Panc1 (cell line): ENCODE data around the gene STX1A. TPM values are rescaled to one million over a fixed set of nuclear protein-coding genes. Genes with fewer than 3 reads are reported as not detected.
A peak's percentile ranks its signal among the peaks of the same experiment; 100 is the strongest.

Experiments
- ATAC-seq: fragments of 200-7000 bp; cut with Tn5 transposase; 2 replicates; pipeline ENCODE4 v1.9.1; 2020; ENCODE audit warnings: mild to moderate bottlenecking, moderate library complexity
- BruUV-seq: library from RNA; stranded (reverse); fragments of 400-500 nt; replicated peaks from 2 replicates; lab custom pipeline; 2021; lab: Mats Ljungman, UMichigan
- CTCF ChIA-PET: fragments of 300-600 bp; sonication (Branson Sonifier 250); formaldehyde crosslinking; loops from one replicate; lab custom pipeline; 2022; ENCODE audit warnings: antibody characterized with exemption; lab: Charles Lee
- POLR2A ChIA-PET: fragments of 300-600 bp; sonication (Branson Sonifier 250); formaldehyde crosslinking; loops from one replicate; lab custom pipeline; 2022; ENCODE audit warnings: antibody characterized with exemption; lab: Charles Lee
- DNase-seq: peaks from one replicate; pipeline ENCODE4 v3.0.0-alpha.2; 2010; ENCODE audit warnings: low read depth, low spot score
- H3K27ac ChIP-seq: 2 replicates; pipeline ENCODE4 v1.5.1; 2011; ENCODE audit warnings: mild to moderate bottlenecking, low read length, inconsistent platforms
- H3K27me3 ChIP-seq: fragments of 200-500 bp; sonication (Bioruptor generic); 2 replicates; pipeline ENCODE4 v1.6.0; 2014; ENCODE audit warnings: low read length, inconsistent platforms; ENCODE audit not compliant: control insufficient read depth, insufficient read depth
- H3K36me3 ChIP-seq: fragments of 200-500 bp; sonication (Bioruptor generic); 2 replicates; pipeline ENCODE4 v1.5.1; 2014; ENCODE audit warnings: inconsistent platforms, mild to moderate bottlenecking, low read length, moderate library complexity; ENCODE audit not compliant: control insufficient read depth, insufficient read depth
- H3K4me1 ChIP-seq: 2 replicates; pipeline ENCODE4 v1.5.1; 2011; ENCODE audit warnings: inconsistent platforms, mild to moderate bottlenecking, low read length, moderate library complexity; ENCODE audit not compliant: control insufficient read depth, insufficient read depth
- H3K4me3 ChIP-seq, 2 experiments: 2 replicates each; pipeline ENCODE4 v1.5.1; 2011 to 2012; ENCODE audit warnings: low read depth in 2 of 2, low read length in 2 of 2, mild to moderate bottlenecking in 2 of 2, inconsistent platforms in 1 of 2, moderate library complexity in 1 of 2
- H3K9me3 ChIP-seq: fragments of 200-500 bp; sonication (Bioruptor generic); 2 replicates; pipeline ENCODE4 v1.5.1; 2014; ENCODE audit warnings: low read depth, mild to moderate bottlenecking, inconsistent platforms, low read length, moderate library complexity; ENCODE audit not compliant: control insufficient read depth, insufficient read depth
- POLR2AphosphoS5 ChIP-seq: IDR thresholded peaks from 2 replicates; pipeline ENCODE4 v1.6.1; 2012; ENCODE audit warnings: mild to moderate bottlenecking, low read depth, low read length, moderate library complexity
- SIN3A ChIP-seq: IDR thresholded peaks from 2 replicates; pipeline ENCODE4 v1.6.1; 2012; ENCODE audit warnings: low read depth, mild to moderate bottlenecking, low read length, moderate library complexity, borderline replicate concordance; ENCODE audit not compliant: insufficient read depth
- TCF7L2 ChIP-seq: IDR thresholded peaks from 2 replicates; pipeline ENCODE4 v1.6.1; 2011; ENCODE audit warnings: mild to moderate bottlenecking, low read depth, low read length, inconsistent platforms
- in situ Hi-C: cut with HindIII; loops from 2 replicates; pipeline ENCODE4 v1.10.0; 2016; ENCODE audit warnings: low sequenced_read_pairs, low pct_unique_long_range_greater_than_20kb
- intact Hi-C: fragments of 100-400 bp; cut with micrococcal nuclease; formaldehyde crosslinking; loops from one replicate; pipeline ENCODE4 v1.10.0; 2022; ENCODE audit not compliant: unreplicated experiment
- total RNA-seq: library from RNA; stranded (reverse); gene quantifications from one replicate; pipeline ENCODE4 v1.2.1, GENCODE V29; 2021; ENCODE audit not compliant: unreplicated experiment
- TF ChIP-seq, protein P1 (sequence below), 2 experiments: IDR thresholded peaks; 2 replicates each; pipeline ENCODE4 v1.6.1; 2011 to 2012; ENCODE audit warnings: low read depth in 2 of 2, control low read depth in 1 of 2, low read length in 1 of 2, mild to moderate bottlenecking in 1 of 2, moderate library complexity in 1 of 2; ENCODE audit not compliant: insufficient read depth in 1 of 2
- TF ChIP-seq, protein P2 (sequence below): fragments of 450-650 bp; IDR thresholded peaks from 2 replicates; pipeline ENCODE4 v1.5.1; 2017; ENCODE audit warnings: mild to moderate bottlenecking

The STX1A gene
- total RNA-seq, 1 experiment from 2014 or later = 80.9 TPM

DNA sequence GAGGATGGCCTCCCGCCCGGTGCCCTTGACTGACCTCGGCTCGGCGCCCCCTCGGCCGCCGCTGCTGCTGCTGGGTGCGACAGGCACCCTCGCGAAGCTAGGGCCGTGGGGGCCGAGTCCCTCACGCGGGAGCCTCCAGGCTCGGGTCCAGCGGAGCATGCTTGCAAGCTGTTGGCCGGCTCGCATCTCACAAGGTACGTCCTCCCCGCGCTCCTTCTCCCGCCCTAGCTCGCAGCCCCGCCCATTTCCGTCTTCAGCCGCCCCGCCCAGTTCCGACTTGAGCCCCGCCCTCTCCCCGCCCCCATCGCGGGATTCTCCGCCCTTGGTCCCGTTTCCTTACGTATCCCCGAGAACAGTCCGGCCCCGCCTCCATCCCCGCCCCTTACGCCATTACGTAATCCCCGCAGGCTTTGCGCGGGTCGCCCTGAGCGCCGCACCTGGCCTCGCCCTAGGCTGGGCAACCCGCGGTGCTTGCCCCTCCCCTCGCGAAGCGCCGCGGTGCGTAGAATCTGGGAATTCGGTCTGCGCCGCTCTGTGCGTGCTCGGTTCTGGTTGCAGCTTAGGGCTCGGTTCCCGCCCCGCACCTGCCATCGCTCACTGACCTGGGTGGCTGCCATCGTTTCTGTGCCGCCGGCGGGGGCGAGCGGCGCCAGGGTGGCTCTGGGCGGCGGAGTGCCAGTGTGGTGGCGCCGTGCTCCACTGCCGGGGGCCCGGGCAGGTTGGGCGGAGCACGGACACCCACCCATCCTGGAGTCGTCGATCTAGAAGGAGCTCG, 19.3 kb upstream of the STX1A start, which contains the start of gene ABHD11:
TSS of gene ABHD11 (minus strand) at position 191 of the 775 bp plus-strand sequence. CDS start at position 159, 32 bp downstream.
- no peaks in the 10 kb centered on the region for H3K9me3 ChIP-seq
- intact Hi-C loops = no loop called here
- no peaks in the 10 kb centered on the region for H3K27me3 ChIP-seq
- peak; percentile 85 for ATAC-seq
- ChIA-PET CTCF (interaction anchor here (0.5 to 0.7 kb wide), 5 partner anchors 18 to 557 kb away, joined by 3 to 5 read pairs (median 4); no protein-coding TSS in a partner anchor), POLR2A (interaction anchor here (0.5 to 1.6 kb wide), 7 partner anchors 24 to 454 kb away, joined by 4 to 13 read pairs (median 7); no protein-coding TSS in a partner anchor)
- peaks cover 65% of the 10 kb centered on the region for H3K4me1 ChIP-seq
- DNase-seq = peak; percentile 94
- no TSS peak for BruUV-seq
- TF ChIP-seq, protein P1, sequence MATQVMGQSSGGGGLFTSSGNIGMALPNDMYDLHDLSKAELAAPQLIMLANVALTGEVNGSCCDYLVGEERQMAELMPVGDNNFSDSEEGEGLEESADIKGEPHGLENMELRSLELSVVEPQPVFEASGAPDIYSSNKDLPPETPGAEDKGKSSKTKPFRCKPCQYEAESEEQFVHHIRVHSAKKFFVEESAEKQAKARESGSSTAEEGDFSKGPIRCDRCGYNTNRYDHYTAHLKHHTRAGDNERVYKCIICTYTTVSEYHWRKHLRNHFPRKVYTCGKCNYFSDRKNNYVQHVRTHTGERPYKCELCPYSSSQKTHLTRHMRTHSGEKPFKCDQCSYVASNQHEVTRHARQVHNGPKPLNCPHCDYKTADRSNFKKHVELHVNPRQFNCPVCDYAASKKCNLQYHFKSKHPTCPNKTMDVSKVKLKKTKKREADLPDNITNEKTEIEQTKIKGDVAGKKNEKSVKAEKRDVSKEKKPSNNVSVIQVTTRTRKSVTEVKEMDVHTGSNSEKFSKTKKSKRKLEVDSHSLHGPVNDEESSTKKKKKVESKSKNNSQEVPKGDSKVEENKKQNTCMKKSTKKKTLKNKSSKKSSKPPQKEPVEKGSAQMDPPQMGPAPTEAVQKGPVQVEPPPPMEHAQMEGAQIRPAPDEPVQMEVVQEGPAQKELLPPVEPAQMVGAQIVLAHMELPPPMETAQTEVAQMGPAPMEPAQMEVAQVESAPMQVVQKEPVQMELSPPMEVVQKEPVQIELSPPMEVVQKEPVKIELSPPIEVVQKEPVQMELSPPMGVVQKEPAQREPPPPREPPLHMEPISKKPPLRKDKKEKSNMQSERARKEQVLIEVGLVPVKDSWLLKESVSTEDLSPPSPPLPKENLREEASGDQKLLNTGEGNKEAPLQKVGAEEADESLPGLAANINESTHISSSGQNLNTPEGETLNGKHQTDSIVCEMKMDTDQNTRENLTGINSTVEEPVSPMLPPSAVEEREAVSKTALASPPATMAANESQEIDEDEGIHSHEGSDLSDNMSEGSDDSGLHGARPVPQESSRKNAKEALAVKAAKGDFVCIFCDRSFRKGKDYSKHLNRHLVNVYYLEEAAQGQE (IDR thresholded peaks at IDR 0.05; ENCODE audit: insufficient read depth in 1 of 2, low read depth in 2 of 2, low read length in 1 of 2) = 0 out of 4 replicates have a peak, but pooled peaks of 1 of the 2 experiments have one; percentile 53
- TF ChIP-seq SIN3A (peak; percentile 88; the same call in 1 of the 2 replicates), POLR2AphosphoS5 (peak; percentile 86), TCF7L2 (0 out of 2 replicates have a peak, but pooled peaks have one; percentile 24)
- TF ChIP-seq, protein P2, sequence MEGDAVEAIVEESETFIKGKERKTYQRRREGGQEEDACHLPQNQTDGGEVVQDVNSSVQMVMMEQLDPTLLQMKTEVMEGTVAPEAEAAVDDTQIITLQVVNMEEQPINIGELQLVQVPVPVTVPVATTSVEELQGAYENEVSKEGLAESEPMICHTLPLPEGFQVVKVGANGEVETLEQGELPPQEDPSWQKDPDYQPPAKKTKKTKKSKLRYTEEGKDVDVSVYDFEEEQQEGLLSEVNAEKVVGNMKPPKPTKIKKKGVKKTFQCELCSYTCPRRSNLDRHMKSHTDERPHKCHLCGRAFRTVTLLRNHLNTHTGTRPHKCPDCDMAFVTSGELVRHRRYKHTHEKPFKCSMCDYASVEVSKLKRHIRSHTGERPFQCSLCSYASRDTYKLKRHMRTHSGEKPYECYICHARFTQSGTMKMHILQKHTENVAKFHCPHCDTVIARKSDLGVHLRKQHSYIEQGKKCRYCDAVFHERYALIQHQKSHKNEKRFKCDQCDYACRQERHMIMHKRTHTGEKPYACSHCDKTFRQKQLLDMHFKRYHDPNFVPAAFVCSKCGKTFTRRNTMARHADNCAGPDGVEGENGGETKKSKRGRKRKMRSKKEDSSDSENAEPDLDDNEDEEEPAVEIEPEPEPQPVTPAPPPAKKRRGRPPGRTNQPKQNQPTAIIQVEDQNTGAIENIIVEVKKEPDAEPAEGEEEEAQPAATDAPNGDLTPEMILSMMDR = no peak
- in situ Hi-C loops = no loop called here
- H3K4me3 ChIP-seq = peak within 1 kb of the TSS; percentile 78 to 93
- peaks cover 5% of the 10 kb centered on the region; the same call in 1 of the 2 replicates for H3K36me3 ChIP-seq
- peak within 1 kb of the TSS; percentile 96 for H3K27ac ChIP-seq

DNA sequence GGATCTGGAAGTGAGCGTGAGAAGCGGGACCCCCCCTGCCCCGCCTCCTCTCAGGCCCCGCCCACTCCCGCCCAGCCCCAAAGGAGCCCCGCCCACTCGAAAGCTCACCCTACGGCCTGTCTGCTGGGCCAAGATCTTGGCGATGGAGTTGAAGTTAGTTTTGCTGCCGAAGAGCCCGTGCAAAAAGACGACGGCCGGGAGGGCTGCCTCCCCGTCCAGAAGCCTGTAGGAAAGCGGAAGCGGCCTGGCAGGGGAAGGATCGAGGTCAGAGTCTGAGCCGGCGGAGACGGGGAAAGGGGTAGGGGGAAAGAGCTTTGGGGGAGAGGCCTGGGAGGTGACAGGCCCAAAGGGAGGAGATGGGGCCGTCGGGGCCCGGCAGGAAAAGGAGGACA, 18.7 kb upstream of the STX1A start:
- peak; percentile 40 for ATAC-seq
- in situ Hi-C loops (no loop called here), intact Hi-C loops (no loop called here)
- BruUV-seq = no TSS peak
- ChIA-PET CTCF (interaction anchor here (0.5 to 0.6 kb wide), 3 partner anchors 57 to 558 kb away, joined by 3 to 4 read pairs (median 4); no protein-coding TSS in a partner anchor), POLR2A (interaction anchor here (0.5 to 1.6 kb wide), 8 partner anchors 24 to 455 kb away, joined by 3 to 13 read pairs (median 6); no protein-coding TSS in a partner anchor)
- peaks cover 59% of the 10 kb centered on the region for H3K4me1 ChIP-seq
- no peak for DNase-seq
- TF ChIP-seq POLR2AphosphoS5 (no peak), SIN3A (no peak)
- TF ChIP-seq, protein P2 = no peak
- H3K9me3 ChIP-seq = no peaks in the 10 kb centered on the region
- H3K27me3 ChIP-seq = no peaks in the 10 kb centered on the region
- H3K27ac ChIP-seq = peak overlapping the region; percentile 93
- H3K36me3 ChIP-seq = peaks cover 5% of the 10 kb centered on the region; the same call in 1 of the 2 replicates
- H3K4me3 ChIP-seq = peak overlapping the region; percentile 78 to 93
